CD4-positive, alpha-beta T cell treated with Interleukin-21 for 1 hour (primary cell): ENCODE measurements around the gene WHRN.

Experiments used
- DNase-seq: peaks from one replicate; pipeline ENCODE4 v3.0.0-alpha.2; 2020

Gene WHRN

GRCh38 chr9:114357911-114358328, 147.4 kb downstream of the WHRN start:
- DNase-seq = no peak

DNA sequence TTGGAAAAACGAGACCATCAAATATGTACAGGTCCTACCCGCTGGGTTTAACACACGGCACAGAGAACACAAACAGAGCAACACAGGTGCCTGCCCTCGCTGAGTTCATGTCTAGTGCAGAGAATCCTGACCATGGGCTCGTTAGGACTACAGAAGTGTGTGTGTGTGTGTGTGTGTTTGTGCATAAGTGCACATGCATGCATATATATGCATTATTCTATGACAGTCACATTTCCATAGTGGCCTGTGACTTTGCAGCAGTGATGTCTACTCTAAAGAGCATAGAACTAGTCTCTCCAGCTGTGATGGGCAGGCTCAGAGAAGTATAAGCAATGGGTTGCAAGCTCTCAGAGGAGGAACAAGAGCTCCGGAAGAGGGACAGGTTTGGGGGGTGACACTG, 147.9 kb downstream of the WHRN start:
- no peak for DNase-seq

GRCh38 chr9:114356792-114357191, 148.5 kb downstream of the WHRN start:
- no peak for DNase-seq

DNA sequence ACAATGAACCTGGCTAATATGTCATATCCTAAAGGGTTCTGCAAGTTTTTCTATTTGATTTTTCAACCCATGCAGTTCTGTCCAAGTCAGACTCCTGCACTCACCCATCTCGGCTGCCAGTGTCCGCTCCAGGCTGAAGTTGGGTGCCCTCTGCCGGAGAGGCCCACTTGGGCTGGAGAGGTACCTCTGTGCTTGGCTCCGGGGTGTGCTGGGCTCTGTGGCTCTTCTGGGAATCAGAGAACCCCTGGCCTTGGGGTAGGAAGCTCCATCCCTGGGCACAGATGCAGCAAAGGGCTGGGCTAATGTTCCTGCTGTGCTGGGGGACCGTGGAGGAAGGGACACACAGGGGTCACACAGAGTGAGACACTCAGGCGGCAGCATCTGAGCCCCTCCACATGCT, 149.5 kb downstream of the WHRN start:
- DNase-seq = no peak
